GM19438 (cell line): ENCODE results near the gene PSME1.

Experiments
- ATAC-seq: cut with Tn5 transposase; IDR thresholded peaks from one replicate; pipeline ENCODE4 v1.9.1; 2021; ENCODE audit warnings: low read depth; ENCODE audit not compliant: unreplicated experiment

PSME1 gene

DNA sequence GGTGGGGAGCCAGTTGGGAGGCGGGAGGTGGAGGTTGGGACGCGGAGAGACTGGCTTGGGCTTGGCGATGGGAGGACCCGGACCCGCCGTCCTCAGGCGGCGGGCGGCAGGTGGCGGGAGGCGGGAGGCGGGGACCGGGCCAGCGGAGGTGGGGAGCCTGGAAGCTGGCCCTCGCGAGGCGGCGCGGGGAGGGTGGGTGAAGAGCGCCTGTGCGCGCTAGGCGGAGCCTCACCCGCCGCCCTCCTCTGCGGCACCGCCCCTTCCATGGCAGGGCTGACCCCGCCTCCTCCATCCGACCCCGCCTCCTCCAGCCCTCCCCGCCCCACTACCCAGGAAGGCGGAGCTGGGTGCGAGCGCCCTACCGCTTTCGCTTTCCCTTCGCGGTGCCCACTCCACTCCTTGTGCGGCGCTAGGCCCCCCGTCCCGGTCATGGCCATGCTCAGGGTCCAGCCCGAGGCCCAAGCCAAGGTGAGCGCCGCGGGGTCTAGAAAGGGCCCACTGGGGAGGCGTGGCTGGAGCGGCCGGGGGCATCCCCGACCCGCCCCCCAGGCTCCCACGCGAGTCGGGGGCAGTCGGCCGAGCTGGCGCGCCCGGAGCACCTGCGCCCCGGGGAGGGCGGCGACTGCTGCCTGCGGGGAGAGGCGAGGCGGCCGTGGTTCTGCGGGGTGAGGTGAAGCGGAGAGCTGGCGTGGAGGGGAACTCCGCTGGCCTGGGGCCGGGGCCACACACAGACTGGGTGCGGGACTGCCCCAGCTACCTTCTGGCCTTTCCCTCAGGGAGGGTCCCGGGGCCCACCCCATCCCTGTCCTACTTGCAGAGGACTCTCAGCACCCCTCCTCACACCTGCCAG is at the start of gene PSME1:
TSS of gene PSME1 (plus strand) at position 361 of the 850 bp plus-strand sequence. CDS start at position 430, 69 bp downstream.
- ATAC-seq: peak; percentile 86

DNA sequence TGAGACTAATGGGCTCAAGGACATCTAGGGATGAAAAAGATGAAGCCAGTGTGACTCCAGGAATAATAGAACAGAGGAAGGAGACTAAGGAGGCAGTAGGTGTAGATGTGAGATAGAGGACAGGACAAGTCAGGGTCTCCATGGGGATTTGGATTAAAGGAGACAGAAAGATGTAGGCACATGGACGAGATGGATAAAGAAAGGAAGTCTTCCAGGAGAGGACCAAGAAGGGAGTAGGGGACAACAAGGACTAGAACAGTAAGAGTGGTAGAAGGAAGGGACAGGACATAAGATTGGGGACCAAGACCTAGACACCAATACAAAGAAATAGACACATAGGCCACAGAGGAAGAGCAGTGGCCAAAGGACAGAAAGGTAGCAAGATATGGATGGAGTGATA is 49.0 kb upstream of the PSME1 start:
- ATAC-seq: no peak

DNA sequence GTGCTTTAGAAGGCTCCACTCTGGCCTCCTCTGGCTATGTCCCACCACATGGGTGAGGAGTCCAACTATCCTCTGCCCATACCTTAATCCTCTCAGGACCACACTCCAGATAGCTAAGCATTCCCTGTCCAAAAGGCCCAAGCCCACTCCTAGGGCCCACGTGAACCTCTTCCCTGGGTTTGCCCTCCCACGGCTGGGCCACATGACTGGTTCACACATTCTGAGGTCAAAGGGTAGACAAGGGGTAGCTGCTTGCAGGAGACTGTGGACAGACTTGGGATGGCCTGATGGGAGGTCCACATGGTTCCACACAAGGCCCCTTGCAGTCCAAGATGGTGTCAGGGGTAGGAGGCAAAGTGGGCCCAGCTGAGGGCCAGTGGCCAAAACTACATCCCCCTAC is 47.9 kb upstream of the PSME1 start:
- no peak for ATAC-seq

DNA sequence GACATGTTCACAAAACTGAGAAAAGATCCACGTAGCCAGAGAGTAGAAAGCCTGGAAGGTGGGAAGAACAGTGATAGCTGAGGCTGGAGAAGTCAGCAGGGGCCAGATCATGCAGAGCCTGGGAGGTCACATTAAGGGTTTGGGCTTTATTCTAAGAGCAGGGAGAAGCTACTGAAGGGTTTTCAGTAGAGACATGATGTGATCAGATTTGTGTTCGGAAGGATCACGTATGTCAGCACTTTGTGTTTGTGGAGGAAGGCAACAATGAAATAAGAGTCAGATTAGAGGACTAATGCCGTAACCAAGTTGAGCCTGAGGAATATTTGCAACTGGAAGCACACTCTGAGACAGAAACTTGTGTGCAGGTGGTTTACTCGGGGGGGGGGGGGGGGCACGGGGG is 46.1 kb upstream of the PSME1 start:
- no peak for ATAC-seq

DNA sequence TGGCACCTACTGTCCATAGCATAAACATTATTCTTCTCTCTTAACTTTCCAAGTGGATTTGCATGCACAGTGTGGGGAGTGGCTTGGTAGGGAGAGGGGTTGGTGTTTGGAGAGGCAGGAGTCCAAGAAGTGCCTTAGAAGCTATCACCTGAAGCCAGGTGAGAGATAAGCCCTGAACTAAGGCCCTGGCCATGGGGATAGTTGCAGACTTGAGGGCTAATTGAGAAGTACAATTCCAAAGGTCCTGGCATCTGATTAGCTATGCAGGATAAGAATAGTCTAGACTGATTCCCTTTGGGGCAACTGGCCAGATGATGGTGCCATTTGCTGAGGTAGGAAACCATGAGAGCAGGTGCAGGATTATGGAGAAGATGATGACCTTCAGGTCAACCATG is 43.9 kb upstream of the PSME1 start:
- ATAC-seq: no peak

DNA sequence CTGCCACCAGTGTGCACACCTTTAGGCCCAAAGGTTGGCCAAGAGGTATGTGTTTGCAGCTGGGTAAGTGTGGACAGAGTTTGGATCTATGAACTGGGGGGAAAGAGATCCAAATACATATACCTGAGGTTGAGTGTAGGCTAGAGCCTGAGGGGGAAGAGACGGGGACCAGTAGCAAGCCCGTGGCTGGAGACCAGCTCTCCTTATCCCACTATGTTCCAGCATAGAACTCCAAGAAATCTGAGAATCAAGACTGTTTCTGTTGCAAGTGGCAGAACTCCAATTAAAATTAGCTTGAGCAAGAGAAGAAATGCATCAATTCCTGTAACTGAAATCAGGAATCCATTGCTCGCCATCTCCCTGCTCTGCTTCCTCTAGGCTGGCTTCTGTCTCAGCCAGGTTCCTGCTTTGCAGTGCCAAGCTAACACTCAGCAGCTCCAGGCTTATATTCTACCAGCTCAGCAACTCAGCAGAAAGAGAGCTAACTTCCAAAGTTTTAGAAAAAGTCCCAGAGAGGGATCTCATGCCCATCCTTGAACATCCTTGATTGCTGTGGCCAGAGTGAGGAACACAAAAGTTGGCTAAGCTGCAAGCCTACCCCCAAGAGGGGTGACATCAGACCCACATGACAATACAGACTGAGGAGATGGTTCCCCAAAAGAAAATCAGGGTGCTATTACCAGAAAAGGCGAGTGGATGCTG is 43.3 kb upstream of the PSME1 start:
- no peak for ATAC-seq

DNA sequence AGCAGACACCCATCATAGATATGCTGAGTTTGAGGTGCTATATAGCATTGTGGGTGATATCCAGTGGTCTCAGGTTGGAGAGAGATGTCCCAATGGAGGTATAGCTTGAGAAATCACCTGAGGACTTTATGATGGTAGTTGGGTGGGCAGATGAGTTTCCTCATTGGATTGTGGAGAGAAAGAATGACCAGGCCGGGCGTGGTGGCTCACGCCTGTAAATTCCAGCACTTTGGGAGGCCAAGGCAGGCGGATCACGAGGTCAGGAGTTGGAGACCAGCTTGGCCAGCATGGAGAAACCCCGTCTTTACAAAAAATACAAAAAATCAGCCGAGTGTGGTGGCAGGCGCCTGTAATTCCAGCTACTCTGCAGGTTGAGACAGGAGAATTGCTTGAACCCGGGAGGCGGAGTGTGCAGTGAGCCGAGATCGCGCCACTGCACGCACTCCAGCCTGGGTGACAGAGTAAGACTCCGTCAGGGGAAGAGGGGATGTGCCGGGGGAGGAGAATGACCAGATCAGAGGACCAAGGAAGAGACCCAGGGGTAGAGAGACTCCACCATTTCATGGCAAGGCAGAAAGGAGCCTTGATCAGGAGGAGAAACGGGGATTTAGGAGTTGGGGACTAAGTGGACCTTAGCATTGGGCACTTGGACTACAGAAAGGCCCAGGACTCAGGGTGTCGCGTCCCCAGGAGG is 42.6 kb upstream of the PSME1 start:
- no peak for ATAC-seq

DNA sequence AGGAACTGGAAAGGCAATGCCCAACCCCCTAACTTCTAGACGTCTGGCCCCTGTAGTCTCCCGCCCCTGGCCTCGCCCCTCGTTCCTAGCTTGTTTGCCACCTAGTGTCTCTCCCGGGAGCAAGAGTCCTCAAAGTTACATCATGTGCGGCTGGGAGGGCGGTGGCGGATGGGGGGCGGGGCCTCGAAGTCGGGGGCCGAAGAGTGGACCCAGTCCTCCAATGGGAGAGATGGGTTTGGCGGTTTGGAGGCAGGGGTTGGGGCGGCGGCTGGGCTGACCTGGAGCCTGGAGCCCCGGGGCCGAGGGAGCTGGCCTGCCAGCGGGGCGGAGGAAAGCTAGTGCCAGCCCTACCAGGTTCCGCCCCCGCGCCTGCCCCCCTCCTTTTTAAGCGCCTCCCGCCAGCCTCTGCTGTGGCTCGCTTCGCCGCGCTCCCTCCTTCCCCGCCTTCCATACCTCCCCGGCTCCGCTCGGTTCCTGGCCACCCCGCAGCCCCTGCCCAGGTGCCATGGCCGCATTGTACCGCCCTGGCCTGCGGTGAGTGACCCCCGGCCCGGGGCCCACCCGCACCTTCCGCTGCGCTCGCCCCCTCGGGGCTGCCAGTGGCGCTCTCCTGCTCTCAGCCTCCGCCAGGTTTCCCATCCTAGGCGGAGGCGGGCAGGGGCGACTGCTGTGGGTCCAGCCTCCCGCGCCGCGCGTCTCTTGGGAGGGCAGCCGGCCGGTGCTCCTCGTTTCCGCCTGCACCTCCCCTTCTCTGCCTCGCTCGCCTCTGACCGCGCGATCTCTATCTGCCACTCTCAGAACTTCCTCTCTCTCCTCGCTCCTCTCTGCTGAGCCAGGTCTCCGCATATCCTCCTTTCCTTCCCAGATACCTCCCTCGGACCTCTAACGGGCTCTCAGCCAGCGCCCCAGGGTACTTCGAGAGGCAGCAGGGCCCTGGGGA is 41.8 kb upstream of the PSME1 start, which contains the start of gene PCK2:
TSS of gene PCK2 (plus strand) at position 411 of the 940 bp plus-strand sequence. CDS start at position 506, 95 bp downstream.
- peak; percentile 55 for ATAC-seq

DNA sequence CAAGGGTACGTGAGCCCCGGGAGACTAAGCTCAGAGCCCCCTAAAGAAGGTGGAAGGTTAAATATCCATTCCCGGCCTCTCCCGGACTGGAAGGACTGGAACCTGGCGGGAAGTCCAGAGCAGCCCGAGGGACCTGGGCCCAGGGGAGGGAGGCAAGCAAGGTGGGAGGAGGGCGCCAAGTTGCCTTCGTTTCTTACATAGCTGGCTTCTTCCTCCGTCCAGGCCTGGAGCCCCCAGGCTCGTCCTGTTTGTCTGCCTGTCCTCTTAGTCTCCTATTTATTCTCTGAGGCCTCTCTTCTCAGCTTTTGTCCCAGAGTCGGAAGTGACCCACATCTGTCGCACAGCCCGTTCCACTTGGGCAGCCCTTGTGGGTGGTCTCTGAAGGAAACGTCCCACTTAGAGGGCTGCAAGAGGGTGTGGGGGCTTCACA is 41.1 kb upstream of the PSME1 start:
- peak; percentile 1 for ATAC-seq

DNA sequence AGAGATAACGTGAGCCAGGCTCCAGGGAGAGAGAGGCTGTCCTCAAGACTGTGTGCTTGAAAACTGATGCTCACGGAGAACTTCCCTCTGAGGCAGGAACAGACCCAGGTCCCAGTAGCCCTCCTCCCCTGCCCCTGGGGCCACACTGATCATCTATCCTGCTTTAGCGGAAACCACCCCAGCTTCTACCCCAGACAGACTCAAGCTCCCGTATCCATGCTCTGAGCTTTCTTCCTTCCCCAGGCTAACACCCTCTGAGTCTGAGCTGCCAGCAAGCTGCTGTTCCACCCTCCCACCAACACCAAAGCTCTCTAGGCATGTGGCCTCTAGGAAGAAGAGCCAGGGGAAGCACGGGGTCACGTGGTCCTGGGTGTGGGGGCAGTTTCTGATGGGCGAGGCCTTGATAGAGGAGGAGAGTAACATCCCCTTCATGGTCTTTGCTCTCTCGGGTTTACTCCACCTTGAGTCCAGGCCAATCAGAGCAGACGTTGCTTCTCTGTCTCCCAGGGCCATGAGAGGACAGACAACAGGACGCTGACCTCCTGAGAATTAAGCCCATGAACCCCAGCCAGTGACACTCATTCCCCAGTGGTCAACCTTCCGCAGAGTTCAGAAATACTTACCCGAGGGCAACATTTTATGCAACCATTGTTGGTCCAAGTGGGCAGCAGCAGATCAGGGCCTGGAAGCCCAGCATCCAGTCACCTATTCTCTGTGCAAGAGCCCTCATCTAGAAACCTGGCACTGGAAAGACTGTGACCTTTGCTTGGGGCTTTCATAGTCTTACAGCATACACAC is 40.5 kb upstream of the PSME1 start:
- peak; percentile 60 for ATAC-seq

DNA sequence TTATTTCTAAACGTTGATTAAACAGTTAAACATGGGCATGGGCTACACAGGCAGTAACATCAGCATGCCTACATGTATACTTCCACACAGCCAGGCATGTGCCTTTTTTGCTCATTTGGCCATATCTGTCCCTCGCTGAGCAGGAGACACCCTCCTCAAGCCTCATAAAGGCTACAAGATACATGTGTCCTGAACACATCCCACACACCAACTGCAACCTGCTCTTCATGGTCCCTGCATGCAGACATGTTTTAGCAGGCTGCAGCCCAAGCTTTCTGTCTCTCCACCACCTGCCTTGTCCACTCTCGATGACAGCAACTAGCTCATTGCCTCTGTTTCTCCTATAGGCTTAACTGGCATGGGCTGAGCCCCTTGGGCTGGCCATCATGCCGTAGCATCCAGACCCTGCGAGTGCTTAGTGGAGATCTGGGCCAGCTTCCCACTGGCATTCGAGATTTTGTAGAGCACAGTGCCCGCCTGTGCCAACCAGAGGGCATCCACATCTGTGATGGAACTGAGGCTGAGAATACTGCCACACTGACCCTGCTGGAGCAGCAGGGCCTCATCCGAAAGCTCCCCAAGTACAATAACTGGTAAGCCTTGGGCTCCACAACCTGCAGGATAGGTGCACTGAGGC is 39.3 kb upstream of the PSME1 start:
- no peak for ATAC-seq

DNA sequence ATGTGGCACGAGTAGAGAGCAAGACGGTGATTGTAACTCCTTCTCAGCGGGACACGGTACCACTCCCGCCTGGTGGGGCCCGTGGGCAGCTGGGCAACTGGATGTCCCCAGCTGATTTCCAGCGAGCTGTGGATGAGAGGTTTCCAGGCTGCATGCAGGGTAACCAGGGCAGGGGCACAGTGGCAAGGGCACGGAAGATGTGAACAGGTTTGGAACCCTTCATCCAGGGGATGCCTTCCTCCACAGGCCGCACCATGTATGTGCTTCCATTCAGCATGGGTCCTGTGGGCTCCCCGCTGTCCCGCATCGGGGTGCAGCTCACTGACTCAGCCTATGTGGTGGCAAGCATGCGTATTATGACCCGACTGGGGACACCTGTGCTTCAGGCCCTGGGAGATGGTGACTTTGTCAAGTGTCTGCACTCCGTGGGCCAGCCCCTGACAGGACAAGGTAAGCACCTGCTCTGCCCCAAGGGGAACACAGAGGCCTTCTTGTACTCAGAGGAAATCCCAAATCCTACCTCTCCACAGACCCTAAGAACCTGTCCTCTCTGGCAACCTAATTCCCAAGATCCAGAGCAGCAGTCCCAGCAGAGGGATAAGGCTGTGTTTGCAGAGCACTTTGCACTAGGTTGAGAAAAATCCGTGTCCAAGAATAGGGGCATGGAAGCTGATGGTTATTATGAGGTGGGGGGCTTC is 37.6 kb upstream of the PSME1 start:
- ATAC-seq: no peak

DNA sequence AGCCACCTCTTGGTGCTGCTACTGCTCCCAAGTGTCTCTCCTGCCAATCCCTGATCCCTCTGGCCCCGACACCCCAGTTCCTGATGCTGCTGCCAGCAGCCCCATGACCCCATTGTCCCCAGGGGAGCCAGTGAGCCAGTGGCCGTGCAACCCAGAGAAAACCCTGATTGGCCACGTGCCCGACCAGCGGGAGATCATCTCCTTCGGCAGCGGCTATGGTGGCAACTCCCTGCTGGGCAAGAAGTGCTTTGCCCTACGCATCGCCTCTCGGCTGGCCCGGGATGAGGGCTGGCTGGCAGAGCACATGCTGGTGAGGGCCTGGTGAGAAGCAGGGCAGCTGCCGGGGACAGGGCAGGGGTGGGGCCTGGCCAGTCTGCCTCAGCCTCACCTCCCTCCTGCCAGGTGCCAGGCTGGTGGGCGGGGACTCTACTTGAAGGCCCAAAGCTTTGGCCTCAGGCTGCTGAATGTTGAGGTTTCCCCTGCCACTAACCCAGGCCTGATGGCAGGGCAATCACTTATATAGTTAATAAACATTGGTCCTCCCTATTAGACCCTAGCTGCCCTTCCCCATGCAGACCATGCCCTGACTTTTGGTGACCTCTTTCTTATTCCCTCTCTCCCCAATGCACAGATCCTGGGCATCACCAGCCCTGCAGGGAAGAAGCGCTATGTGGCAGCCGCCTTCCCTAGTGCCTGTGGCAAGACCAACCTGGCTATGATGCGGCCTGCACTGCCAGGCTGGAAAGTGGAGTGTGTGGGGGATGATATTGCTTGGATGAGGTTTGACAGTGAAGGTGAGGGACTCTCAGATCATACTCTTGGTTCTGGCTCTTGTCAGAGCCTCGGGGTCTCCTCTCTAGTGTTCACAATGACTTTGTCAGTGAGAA is 36.8 kb upstream of the PSME1 start:
- no peak for ATAC-seq

DNA sequence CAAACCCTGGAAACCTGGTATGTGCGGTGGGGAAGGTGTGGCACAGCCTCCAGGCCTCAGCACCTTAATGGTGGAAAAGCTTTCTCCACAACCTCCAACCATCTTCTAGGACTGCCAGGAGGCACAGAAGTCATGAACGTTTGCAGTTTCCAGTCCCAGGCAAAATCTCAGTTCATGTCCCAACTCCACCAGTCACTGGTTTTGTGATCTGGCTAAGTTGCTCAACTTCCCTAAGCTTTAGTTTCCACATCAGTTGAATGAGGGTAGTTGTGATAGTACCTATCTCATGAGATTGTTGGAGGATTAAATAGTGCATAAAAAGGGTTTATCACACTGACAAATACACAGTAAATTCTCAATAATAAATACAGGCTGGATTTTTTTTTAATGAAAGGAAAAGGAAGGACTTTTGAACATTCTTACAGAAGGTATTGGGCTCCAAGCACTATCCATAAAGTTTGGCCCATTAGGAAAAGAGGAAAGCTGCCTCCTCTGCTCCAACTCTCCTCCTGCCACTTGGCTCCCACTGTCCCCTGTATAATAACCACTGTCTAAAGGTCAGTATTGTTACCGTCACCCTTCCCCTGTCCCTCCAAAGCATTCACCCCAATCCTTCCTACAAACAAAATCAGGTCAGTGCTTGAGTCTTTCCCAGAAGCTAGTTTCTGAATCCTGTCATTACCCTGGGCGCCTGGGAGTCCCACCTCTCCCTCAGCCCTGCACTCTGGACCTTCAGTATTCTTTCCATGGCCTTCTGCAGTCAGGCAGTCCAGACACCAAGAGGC is 35.6 kb upstream of the PSME1 start:
- ATAC-seq: no peak

DNA sequence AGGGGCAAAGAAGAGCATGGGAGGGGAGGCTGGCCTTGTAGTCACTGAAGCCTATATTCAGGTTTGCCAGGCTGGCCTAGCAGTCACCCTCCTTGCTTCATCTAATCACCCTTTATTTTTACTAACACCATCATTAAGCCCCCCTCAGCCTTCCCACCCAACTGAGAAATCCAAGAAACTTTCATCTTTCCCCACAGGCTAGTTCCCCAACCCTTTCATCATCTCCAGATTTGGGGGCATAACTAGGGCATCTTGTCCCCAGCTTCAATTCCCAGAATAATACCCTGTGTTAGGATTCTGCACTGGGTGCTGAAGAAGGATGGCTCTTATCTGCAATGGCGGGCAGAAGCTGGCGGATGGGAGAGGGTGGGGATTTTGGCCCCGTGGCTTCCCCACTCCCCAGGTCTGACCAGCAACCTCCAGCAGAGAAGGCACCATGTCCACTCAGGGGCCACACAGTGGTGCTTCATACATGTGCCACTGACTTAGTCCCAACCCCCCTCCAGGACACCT is 35.0 kb upstream of the PSME1 start:
- no peak for ATAC-seq

DNA sequence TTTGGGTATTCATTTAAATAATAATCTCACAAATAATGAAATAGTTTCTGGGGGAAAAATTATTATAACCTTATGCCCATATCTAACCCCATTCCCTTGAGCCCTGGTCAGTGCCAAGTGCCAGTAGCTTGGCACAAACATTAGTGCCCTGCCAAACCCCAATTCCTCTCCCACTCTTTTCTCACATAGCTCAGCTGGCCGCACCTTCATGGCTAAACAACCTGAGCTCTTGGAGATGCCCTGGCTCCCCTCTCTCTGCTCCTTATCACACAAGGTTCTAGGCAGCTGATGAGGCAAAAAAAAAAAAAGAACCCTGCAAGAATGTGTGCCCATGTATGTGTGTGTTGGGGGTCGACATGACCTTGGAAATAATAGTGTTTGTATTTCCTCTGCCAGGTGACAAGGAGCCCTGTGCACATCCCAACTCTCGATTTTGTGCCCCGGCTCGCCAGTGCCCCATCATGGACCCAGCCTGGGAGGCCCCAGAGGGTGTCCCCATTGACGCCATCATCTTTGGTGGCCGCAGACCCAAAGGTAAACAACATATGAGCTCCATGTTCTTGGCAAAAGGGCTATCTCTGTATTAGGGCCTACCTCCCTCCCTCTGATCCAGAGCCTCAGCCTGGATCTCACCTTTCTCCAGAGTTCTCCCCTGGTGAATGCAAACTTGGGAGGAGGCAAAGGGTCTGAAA is 33.5 kb upstream of the PSME1 start:
- ATAC-seq: no peak
